ENCODE data around the gene RDM1. TPM values are rescaled to one million over a fixed set of nuclear protein-coding genes. Genes with fewer than 3 reads are reported as not detected.

RDM1 gene
- total RNA-seq, 1 donor from 2014 or later = not detected

GRCh38 chr17:35917519-35918213, 12.9 kb downstream of the RDM1 start:
- Histone ChIP-seq H3K27me3 (ENCODE audit: control insufficient read depth, insufficient read depth, low read length) (no peaks in the 10 kb centered on the region), H3K36me3 (ENCODE audit: control insufficient read depth, insufficient read depth, low read length) (no peaks in the 10 kb centered on the region), H3K4me3 (ENCODE audit: low read depth, low read length) (no peak overlapping the region)
- FAIRE-seq (no peak), DNase-seq (ENCODE audit: low read depth) (no peak)
- no peak for TF ChIP-seq CTCF (IDR thresholded peaks at IDR 0.05; ENCODE audit: insufficient read depth, low read length, severe bottlenecking)

GRCh38 chr17:35915153-35915964, 15.2 kb downstream of the RDM1 start:
- no peak for FAIRE-seq
- Histone ChIP-seq H3K4me3 (ENCODE audit: low read depth, low read length) (no peak overlapping the region), H3K27me3 (ENCODE audit: control insufficient read depth, insufficient read depth, low read length) (no peaks in the 10 kb centered on the region), H3K36me3 (ENCODE audit: control insufficient read depth, insufficient read depth, low read length) (no peaks in the 10 kb centered on the region)
- DNase-seq (ENCODE audit: low read depth) = no peak
- no peak for TF ChIP-seq CTCF (IDR thresholded peaks at IDR 0.05; ENCODE audit: insufficient read depth, low read length, severe bottlenecking)

GRCh38 chr17:35914354-35914753, 16.2 kb downstream of the RDM1 start:
- no peak overlapping the region for H3K4me3 ChIP-seq (ENCODE audit: low read depth, low read length)
- no peak for FAIRE-seq
- no peaks in the 10 kb centered on the region for H3K36me3 ChIP-seq (ENCODE audit: control insufficient read depth, insufficient read depth, low read length)
- no peak for TF ChIP-seq CTCF (IDR thresholded peaks at IDR 0.05; ENCODE audit: insufficient read depth, low read length, severe bottlenecking)
- no peaks in the 10 kb centered on the region for H3K27me3 ChIP-seq (ENCODE audit: control insufficient read depth, insufficient read depth, low read length)
- DNase-seq (ENCODE audit: low read depth) = no peak

GRCh38 chr17:35913609-35914008, 17.0 kb downstream of the RDM1 start:
- FAIRE-seq (no peak), DNase-seq (ENCODE audit: low read depth) (no peak)
- no peaks in the 10 kb centered on the region for H3K36me3 ChIP-seq (ENCODE audit: control insufficient read depth, insufficient read depth, low read length)
- no peak overlapping the region for H3K4me3 ChIP-seq (ENCODE audit: low read depth, low read length)
- H3K27me3 ChIP-seq (ENCODE audit: control insufficient read depth, insufficient read depth, low read length) = no peaks in the 10 kb centered on the region
- no peak for TF ChIP-seq CTCF (IDR thresholded peaks at IDR 0.05; ENCODE audit: insufficient read depth, low read length, severe bottlenecking)

GRCh38 chr17:35912942-35913341, 17.6 kb downstream of the RDM1 start:
- TF ChIP-seq CTCF (IDR thresholded peaks at IDR 0.05; ENCODE audit: insufficient read depth, low read length, severe bottlenecking) = no peak
- DNase-seq (ENCODE audit: low read depth) (no peak), FAIRE-seq (no peak)
- H3K36me3 ChIP-seq (ENCODE audit: control insufficient read depth, insufficient read depth, low read length) = no peaks in the 10 kb centered on the region
- no peaks in the 10 kb centered on the region for H3K27me3 ChIP-seq (ENCODE audit: control insufficient read depth, insufficient read depth, low read length)
- H3K4me3 ChIP-seq (ENCODE audit: low read depth, low read length) = no peak overlapping the region
